Measurements from ENCODE around the gene SENP2. TPM values are rescaled to one million over a fixed set of nuclear protein-coding genes. Genes with fewer than 3 reads are reported as not detected.

SENP2 gene
- total RNA-seq, 1 experiment from 2014 or later: 52.7 TPM

- Histone ChIP-seq H3K27ac (ENCODE audit: low read length) (no peak overlapping the region), H3K27me3 (ENCODE audit: control insufficient read depth, insufficient read depth, low read length) (no peaks in the 10 kb centered on the region), H3K36me3 (ENCODE audit: control insufficient read depth, insufficient read depth, low read length) (peaks cover 9% of the 10 kb centered on the region; the same call in 1 of the 2 replicates), H3K4me1 (ENCODE audit: control insufficient read depth, insufficient read depth, low read length) (no peaks in the 10 kb centered on the region), H3K9me3 (ENCODE audit: control insufficient read depth, insufficient read depth, low read depth, low read length) (no peaks in the 10 kb centered on the region), H3K4me3 (ENCODE audit: low read depth in 2 of 2, low read length in 2 of 2) (no peak overlapping the region)
- ATAC-seq (no peak), DNase-seq (ENCODE audit: low read depth, low spot score) (no peak)
- in situ Hi-C loops (cut with HindIII; ENCODE audit: low pct_unique_long_range_greater_than_20kb, low sequenced_read_pairs): no loop called here
- no TSS peak for BruUV-seq (replicated peaks)
- TF ChIP-seq POLR2AphosphoS5 (IDR thresholded peaks at IDR 0.05; ENCODE audit: low read depth, low read length) (no peak), TCF7L2 (IDR thresholded peaks at IDR 0.05; ENCODE audit: low read depth, low read length) (no peak), SIN3A (IDR thresholded peaks at IDR 0.05; ENCODE audit: borderline replicate concordance, insufficient read depth, low read depth, low read length) (no peak), CTCF (IDR thresholded peaks at IDR 0.05) (no peak), REST (IDR thresholded peaks at IDR 0.05; ENCODE audit: insufficient read depth in 1 of 2, low read depth in 2 of 2, low read length in 1 of 2) (no peak)
- POLR2A ChIA-PET: no interaction called here
- CTCF ChIA-PET: interaction anchor here (0.6 kb wide), 1 partner anchor 64 kb away, joined by 5 read pairs; no protein-coding TSS in a partner anchor
- intact Hi-C loops (cut with micrococcal nuclease; ENCODE audit: unreplicated experiment): no loop called here
Observed at GRCh38 chr3:185613016-185613415, 26.9 kb downstream of the SENP2 start.

GRCh38 chr3:185623939-185624665 is 38.0 kb downstream of the SENP2 start:
- in situ Hi-C loops (cut with HindIII; ENCODE audit: low pct_unique_long_range_greater_than_20kb, low sequenced_read_pairs): no loop called here
- intact Hi-C loops (cut with micrococcal nuclease; ENCODE audit: unreplicated experiment): no loop called here
- BruUV-seq (replicated peaks): no TSS peak
- H3K4me3 ChIP-seq (ENCODE audit: low read depth in 2 of 2, low read length in 2 of 2): no peak overlapping the region
- TF ChIP-seq REST (IDR thresholded peaks at IDR 0.05; ENCODE audit: insufficient read depth in 1 of 2, low read depth in 2 of 2, low read length in 1 of 2) (no peak), CTCF (IDR thresholded peaks at IDR 0.05) (no peak), POLR2AphosphoS5 (IDR thresholded peaks at IDR 0.05; ENCODE audit: low read depth, low read length) (no peak), SIN3A (IDR thresholded peaks at IDR 0.05; ENCODE audit: borderline replicate concordance, insufficient read depth, low read depth, low read length) (no peak), TCF7L2 (IDR thresholded peaks at IDR 0.05; ENCODE audit: low read depth, low read length) (no peak)
- no peak for DNase-seq (ENCODE audit: low read depth, low spot score)
- H3K27me3 ChIP-seq (ENCODE audit: control insufficient read depth, insufficient read depth, low read length): no peaks in the 10 kb centered on the region
- H3K36me3 ChIP-seq (ENCODE audit: control insufficient read depth, insufficient read depth, low read length): no peaks in the 10 kb centered on the region; the same call in 1 of the 2 replicates
- no peak for ATAC-seq
- ChIA-PET POLR2A (no interaction called here), CTCF (no interaction called here)
- no peak overlapping the region for H3K27ac ChIP-seq (ENCODE audit: low read length)
- H3K4me1 ChIP-seq (ENCODE audit: control insufficient read depth, insufficient read depth, low read length): no peaks in the 10 kb centered on the region
- no peaks in the 10 kb centered on the region for H3K9me3 ChIP-seq (ENCODE audit: control insufficient read depth, insufficient read depth, low read depth, low read length)
